SK-N-SH treated with all-trans-retinoic acid at 6 μM for 48 hours (cell line): Measurements from ENCODE around the gene GSDMA.

Experiments
- ATAC-seq: fragments of 200-7000 bp; cut with Tn5 transposase; 3 replicates; pipeline ENCODE4 v1.9.1; 2020; ENCODE audit warnings: mild to moderate bottlenecking, moderate library complexity
- ARNTL ChIP-seq: fragments of 450-650 bp; formaldehyde crosslinking; IDR thresholded peaks from 2 replicates; pipeline ENCODE4 v1.5.0; 2020; ENCODE audit warnings: low read depth, mild to moderate bottlenecking, moderate library complexity, borderline replicate concordance
- BACH2 ChIP-seq: fragments of 250-450 bp; sonication (Bioruptor Pico); IDR thresholded peaks from 2 replicates; pipeline ENCODE4 v1.9.0; 2021; ENCODE audit warnings: mild to moderate bottlenecking, borderline replicate concordance
- CREB5 ChIP-seq: fragments of 250-450 bp; sonication (Bioruptor Pico); IDR thresholded peaks from 2 replicates; pipeline ENCODE4 v1.5.1; 2020; ENCODE audit warnings: low read depth, mild to moderate bottlenecking, moderate library complexity
- CSDC2 ChIP-seq: fragments of 250-450 bp; sonication (Bioruptor Pico); IDR thresholded peaks from 2 replicates; pipeline ENCODE4 v1.5.0; 2020; ENCODE audit warnings: mild to moderate bottlenecking, moderate library complexity
- CSRNP3 ChIP-seq: fragments of 250-450 bp; sonication (Bioruptor Pico); IDR thresholded peaks from 2 replicates; pipeline ENCODE4 v1.5.1; 2021; ENCODE audit warnings: mild to moderate bottlenecking, moderate library complexity
- ESRRG ChIP-seq: fragments of 250-450 bp; sonication (Bioruptor Pico); IDR thresholded peaks from 2 replicates; pipeline ENCODE4 v1.6.1; 2021; ENCODE audit warnings: mild to moderate bottlenecking
- GLIS3 ChIP-seq: fragments of 250-450 bp; sonication (Bioruptor Pico); IDR thresholded peaks from 2 replicates; pipeline ENCODE4 v1.5.0; 2020; ENCODE audit warnings: mild to moderate bottlenecking, moderate library complexity
- ISL1 ChIP-seq: fragments of 250-450 bp; sonication (Bioruptor Pico); IDR thresholded peaks from 2 replicates; pipeline ENCODE4 v2.1.2; 2022; ENCODE audit warnings: mild to moderate bottlenecking, moderate library complexity
- OSR1 ChIP-seq: fragments of 250-450 bp; sonication (Bioruptor Pico); IDR thresholded peaks from 2 replicates; pipeline ENCODE4 v1.8.0; 2022; ENCODE audit warnings: moderate library complexity, mild to moderate bottlenecking, inconsistent platforms
- PATZ1 ChIP-seq: fragments of 250-450 bp; sonication (Bioruptor Pico); IDR thresholded peaks from 2 replicates; pipeline ENCODE4 v1.8.0; 2020; ENCODE audit warnings: mild to moderate bottlenecking, moderate library complexity, borderline replicate concordance
- POU6F1 ChIP-seq: fragments of 250-450 bp; sonication (Bioruptor Pico); IDR thresholded peaks from 2 replicates; pipeline ENCODE4 v1.8.0; 2021; ENCODE audit warnings: low read depth, mild to moderate bottlenecking, moderate library complexity, borderline replicate concordance
- PPARA ChIP-seq: fragments of 250-450 bp; sonication (Bioruptor Pico); IDR thresholded peaks from 2 replicates; pipeline ENCODE4 v1.5.0; 2020; ENCODE audit warnings: mild to moderate bottlenecking, borderline replicate concordance
- RARB ChIP-seq: fragments of 250-450 bp; sonication (Bioruptor Pico); IDR thresholded peaks from 2 replicates; pipeline ENCODE4 v1.8.0; 2021; ENCODE audit warnings: mild to moderate bottlenecking, moderate library complexity
- SNAI2 ChIP-seq: fragments of 250-450 bp; sonication (Bioruptor Pico); IDR thresholded peaks from 2 replicates; pipeline ENCODE4 v1.5.0; 2020; ENCODE audit warnings: mild to moderate bottlenecking, moderate library complexity
- TCF4 ChIP-seq: fragments of 250-450 bp; sonication (Bioruptor Pico); IDR thresholded peaks from 2 replicates; pipeline ENCODE4 v1.8.0; 2021; ENCODE audit warnings: mild to moderate bottlenecking, moderate library complexity, borderline replicate concordance
- TOX ChIP-seq: fragments of 250-450 bp; sonication (Bioruptor Pico); IDR thresholded peaks from 2 replicates; pipeline ENCODE4 v1.8.0; 2021; ENCODE audit warnings: mild to moderate bottlenecking, moderate library complexity, borderline replicate concordance
- TSHZ2 ChIP-seq: fragments of 250-450 bp; sonication (Bioruptor Pico); IDR thresholded peaks from 2 replicates; pipeline ENCODE4 v1.5.0; 2020; ENCODE audit warnings: mild to moderate bottlenecking, moderate library complexity
- ZC3H10 ChIP-seq: fragments of 250-450 bp; sonication (Bioruptor Pico); IDR thresholded peaks from 2 replicates; pipeline ENCODE4 v1.5.1; 2021; ENCODE audit warnings: mild to moderate bottlenecking, moderate library complexity
- ZFP3 ChIP-seq: fragments of 250-450 bp; sonication (Bioruptor Pico); IDR thresholded peaks from 2 replicates; pipeline ENCODE4 v1.5.0; 2020; ENCODE audit warnings: mild to moderate bottlenecking, moderate library complexity
- ZFP30 ChIP-seq: fragments of 450-650 bp; formaldehyde crosslinking; IDR thresholded peaks from 2 replicates; pipeline ENCODE4 v1.5.0; 2022; ENCODE audit warnings: mild to moderate bottlenecking, moderate library complexity
- ZNF565 ChIP-seq: fragments of 450-650 bp; formaldehyde crosslinking; conservative IDR thresholded peaks from 2 replicates; pipeline ENCODE4 v1.5.0; 2020; ENCODE audit warnings: low read depth, mild to moderate bottlenecking, moderate library complexity
- ZNF70 ChIP-seq: fragments of 450-650 bp; formaldehyde crosslinking; IDR thresholded peaks from 2 replicates; pipeline ENCODE4 v1.5.0; 2020; ENCODE audit warnings: mild to moderate bottlenecking, moderate library complexity
- ZNF8 ChIP-seq: fragments of 450-650 bp; formaldehyde crosslinking; IDR thresholded peaks from 2 replicates; pipeline ENCODE4 v1.5.0; 2020; ENCODE audit warnings: mild to moderate bottlenecking, moderate library complexity

GSDMA gene

GRCh38 chr17:39937447-39937846, 25.4 kb upstream of the GSDMA start:
- TF ChIP-seq CSDC2 (CRISPR knock-in tag) (no peak), ZC3H10 (no peak), CREB5 (CRISPR knock-in tag) (no peak), TCF4 (CRISPR knock-in tag) (no peak), ZFP3 (CRISPR knock-in tag) (no peak), ZNF565 (CRISPR knock-in tag) (no peak), OSR1 (no peak), PATZ1 (no peak), TOX (CRISPR knock-in tag) (no peak), SNAI2 (no peak), PPARA (no peak), GLIS3 (CRISPR knock-in tag) (no peak), ISL1 (CRISPR knock-in tag) (no peak), ZFP30 (CRISPR knock-in tag) (no peak), ZNF8 (CRISPR knock-in tag) (no peak), TSHZ2 (CRISPR knock-in tag) (no peak), POU6F1 (CRISPR knock-in tag) (no peak), ARNTL (CRISPR knock-in tag) (no peak), ESRRG (CRISPR knock-in tag) (no peak)
- no peak for ATAC-seq

- no peak for TF ChIP-seq ARNTL (CRISPR knock-in tag)
- TF ChIP-seq ZFP3 (CRISPR knock-in tag): no peak
- TF ChIP-seq ZC3H10: no peak
- no peak for TF ChIP-seq RARB
- TF ChIP-seq, all 23 proteins: peak for 0
- no peak for ATAC-seq
Measured at GRCh38 chr17:39938140-39938869, 24.5 kb upstream of the GSDMA start.

- no peak for ATAC-seq
- no peak for TF ChIP-seq ZNF565 (CRISPR knock-in tag)
- TF ChIP-seq BACH2 (CRISPR knock-in tag): no peak
- no peak for TF ChIP-seq ESRRG (CRISPR knock-in tag)
- TF ChIP-seq GLIS3 (CRISPR knock-in tag): no peak
- TF ChIP-seq PATZ1: no peak
- no peak for TF ChIP-seq TOX (CRISPR knock-in tag)
- TF ChIP-seq ZNF8 (CRISPR knock-in tag): no peak
- no peak for TF ChIP-seq ARNTL (CRISPR knock-in tag)
- no peak for TF ChIP-seq PPARA
- TF ChIP-seq ISL1 (CRISPR knock-in tag): no peak
- no peak for TF ChIP-seq ZC3H10
- TF ChIP-seq CSDC2 (CRISPR knock-in tag): no peak
- no peak for TF ChIP-seq ZNF70 (CRISPR knock-in tag)
- TF ChIP-seq CSRNP3 (CRISPR knock-in tag): no peak
Measured at GRCh38 chr17:39939106-39939505, 23.7 kb upstream of the GSDMA start.
